GM12801 (cell line): ENCODE measurements around the gene PPM1H.

Experiments
- CTCF ChIP-seq: IDR thresholded peaks from one replicate; pipeline ENCODE4 v1.5.1; 2011; ENCODE audit warnings: control low read depth; ENCODE audit not compliant: insufficient read length; ENCODE audit errors: extremely low read depth

The PPM1H gene

DNA sequence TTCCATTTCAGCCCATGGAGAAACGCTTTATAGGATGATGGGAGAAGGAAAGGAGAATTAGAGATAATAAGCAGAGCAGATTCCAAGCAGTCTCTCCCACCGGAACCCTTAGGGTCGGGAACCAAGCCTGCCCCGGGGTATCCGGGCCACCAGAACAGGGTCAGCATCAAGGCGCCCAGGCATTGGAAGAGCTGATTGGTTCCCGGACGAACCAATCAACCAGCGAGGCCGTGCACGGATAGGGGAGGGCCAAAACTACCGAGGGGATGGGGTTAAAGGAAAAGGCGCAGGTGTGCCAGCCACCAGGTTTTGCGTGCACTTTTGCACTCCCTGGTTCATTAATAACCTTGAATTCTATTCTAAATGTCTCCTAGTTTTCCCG lies 1.7 kb downstream of the PPM1H start:
- no peak for TF ChIP-seq CTCF

DNA sequence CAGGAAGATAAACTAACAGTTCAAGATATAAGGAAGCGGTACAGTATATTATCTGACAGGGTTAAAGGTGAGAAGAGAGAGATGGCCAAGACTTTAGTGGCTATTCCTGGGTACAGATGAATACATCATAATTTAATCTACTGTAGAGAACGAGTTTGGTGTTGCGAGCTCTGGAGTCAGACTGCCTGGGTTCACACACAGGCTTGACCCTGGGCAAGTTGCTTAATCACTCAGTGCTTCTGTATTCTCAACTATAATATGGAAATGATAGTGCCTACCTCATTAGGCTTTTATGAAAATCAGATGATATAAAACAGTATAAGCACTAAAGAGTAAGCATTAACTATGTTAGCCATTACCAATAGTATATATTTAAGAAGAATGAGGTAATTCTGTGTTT lies 3.5 kb downstream of the PPM1H start:
- TF ChIP-seq CTCF: no peak

DNA sequence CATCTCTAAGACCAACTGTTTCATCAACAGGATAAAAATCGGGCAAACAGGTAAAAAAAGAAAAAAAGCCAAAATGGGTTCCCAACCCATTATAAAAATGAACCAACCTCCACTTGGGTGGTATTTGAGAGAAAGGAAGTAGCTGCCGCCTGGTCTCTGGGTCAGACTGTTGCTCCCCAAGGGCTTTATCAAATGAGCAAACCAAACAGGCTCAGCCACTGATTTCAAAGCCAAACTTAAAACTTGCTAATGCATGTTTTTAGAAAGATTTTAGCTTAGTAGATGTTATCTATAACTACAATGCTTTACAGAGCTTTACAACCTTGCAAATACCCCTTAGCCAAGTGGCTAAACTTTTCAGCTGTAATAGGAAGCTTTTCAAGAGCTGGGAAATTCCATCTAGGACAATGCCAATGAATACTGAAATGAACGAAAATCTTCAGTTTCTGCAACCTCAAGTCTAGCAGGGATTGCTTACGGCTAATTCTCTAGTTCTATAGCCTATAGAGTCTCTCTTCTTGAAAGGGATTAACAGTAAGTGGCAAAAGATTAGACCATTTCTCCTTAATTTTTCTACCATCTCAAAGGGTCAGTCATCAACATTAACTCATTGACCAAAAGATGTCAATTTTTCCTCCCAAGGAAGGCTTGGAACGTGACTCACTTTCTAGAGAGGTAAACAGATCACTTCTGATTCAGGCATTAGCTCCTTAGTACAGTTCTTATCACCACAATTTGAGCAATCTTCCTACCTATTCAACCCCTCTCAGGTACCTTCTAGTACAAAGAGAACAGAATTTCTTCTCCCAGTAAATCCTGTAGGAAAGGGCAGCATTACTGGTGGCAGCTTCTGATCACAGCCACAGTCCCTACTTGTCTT lies 4.2 kb downstream of the PPM1H start:
- no peak for TF ChIP-seq CTCF

GRCh38 chr12:62928632-62929031 lies 6.3 kb downstream of the PPM1H start:
- no peak for TF ChIP-seq CTCF

- TF ChIP-seq CTCF: no peak
Measured at GRCh38 chr12:62925680-62926079, 9.3 kb downstream of the PPM1H start.

- no peak for TF ChIP-seq CTCF
Measured at GRCh38 chr12:62924084-62924483, 10.9 kb downstream of the PPM1H start.

- TF ChIP-seq CTCF: no peak
Measured at GRCh38 chr12:62922539-62922938, 12.4 kb downstream of the PPM1H start.

DNA sequence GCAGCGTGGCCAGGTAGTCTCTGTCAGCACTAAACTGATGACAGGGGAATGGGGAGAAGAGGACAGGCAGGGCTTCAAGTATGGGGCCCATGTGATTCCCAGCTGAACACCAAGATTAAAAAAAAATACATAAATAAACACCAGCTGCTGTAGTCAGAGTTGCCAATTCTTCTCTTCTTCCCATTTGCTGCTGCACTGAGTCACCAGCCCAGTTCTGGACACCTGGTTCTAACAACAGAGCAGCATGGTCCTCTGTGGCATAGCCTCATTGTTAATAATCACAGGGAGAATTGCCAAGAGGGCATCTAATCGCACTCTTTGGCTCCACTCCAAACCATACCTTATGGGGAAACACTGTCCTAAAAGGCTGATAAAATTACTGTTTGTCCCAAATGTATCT lies 15.1 kb downstream of the PPM1H start:
- TF ChIP-seq CTCF: no peak
